ENCODE data around the gene ARL6. TPM values are rescaled to one million over a fixed set of nuclear protein-coding genes. Genes with fewer than 3 reads are reported as not detected.

Gene ARL6
- total and polyA plus RNA-seq, 2 of the 8 experiments (the other 6 are each of a cell fraction or from before 2014, with no cell fraction given) = 1.8 to 12.0 TPM

GRCh38 chr3:97816811-97817210 is 52.3 kb downstream of the ARL6 start:
- Histone ChIP-seq H3K36me3 (ENCODE audit: control insufficient read depth in 2 of 4, insufficient read depth in 4 of 4, low read length in 3 of 4) (no peaks in the 10 kb centered on the region), H3K56ac (replicated peaks; ENCODE audit: insufficient read length, low read depth, low read length) (no peak overlapping the region), H3K27me3 (replicated peaks in 1 of 4; ENCODE audit: control insufficient read depth in 3 of 4, extremely low read depth in 1 of 4, insufficient read depth in 3 of 4, low read length in 3 of 4) (peaks cover 0 to 8% (median 6%) of the 10 kb centered on the region in 4 experiments; a peak in 4 of 7 replicates), H3K23ac (ENCODE audit: insufficient read length) (no peak overlapping the region), H2BK5ac (ENCODE audit: low read depth, low read length) (no peak overlapping the region), H3K4me3 (ENCODE audit: extremely low read depth in 1 of 4, insufficient read depth in 2 of 4, low read depth in 3 of 4, low read length in 4 of 4) (no peak overlapping the region), H2BK20ac (ENCODE audit: low read length) (no peak overlapping the region), H4K8ac (ENCODE audit: extremely low read depth, insufficient read depth, low read length) (no peak overlapping the region), H4K91ac (replicated peaks; ENCODE audit: insufficient read length, low read length) (no peak overlapping the region), H3K4me1 (replicated peaks in 1 of 4; ENCODE audit: control insufficient read depth in 3 of 4, insufficient read depth in 4 of 4, low read length in 3 of 4) (no peaks in the 10 kb centered on the region), H3K4me2 (ENCODE audit: insufficient read depth in 1 of 2, low read depth in 2 of 2, low read length in 2 of 2) (no peak overlapping the region), H2AFZ (ENCODE audit: low read length) (no peak overlapping the region), H3K27ac (ENCODE audit: low read depth, low read length) (no peak overlapping the region), H3K79me2 (ENCODE audit: control insufficient read depth in 1 of 2, insufficient read depth in 2 of 2, low read length in 2 of 2) (no peaks in the 10 kb centered on the region), H2BK12ac (ENCODE audit: low read depth, low read length) (no peak overlapping the region), H3K9me3 (ENCODE audit: insufficient read depth in 2 of 2, low read depth in 1 of 2, low read length in 1 of 2) (no peaks in the 10 kb centered on the region), H4K20me1 (replicated peaks in 1 of 2; ENCODE audit: control insufficient read depth in 1 of 2, insufficient read depth in 2 of 2, low read length in 2 of 2) (no peaks in the 10 kb centered on the region), H2AK5ac (ENCODE audit: low read depth, low read length) (no peak overlapping the region), H3K4ac (replicated peaks; ENCODE audit: insufficient read length, low read depth, low read length) (no peak overlapping the region), H3K18ac (ENCODE audit: extremely low read depth, low read length) (no peak overlapping the region), H2BK15ac (ENCODE audit: low read length) (no peak overlapping the region), H4K5ac (ENCODE audit: insufficient read length, low read depth, low read length) (no peak overlapping the region), H3K9ac (replicated peaks in 1 of 4; ENCODE audit: extremely low read depth in 1 of 4, low read depth in 3 of 4, low read length in 3 of 4) (no peak overlapping the region), H3K23me2 (ENCODE audit: low read depth, low read length) (peaks cover 3% of the 10 kb centered on the region), H3K79me1 (ENCODE audit: low read depth, low read length) (no peaks in the 10 kb centered on the region), H3K14ac (ENCODE audit: insufficient read length) (no peak overlapping the region), H2BK120ac (replicated peaks; ENCODE audit: low read depth, low read length) (no peak overlapping the region)
- CTCF ChIA-PET (ENCODE audit: partially characterized antibody) = interaction anchor here (1.1 to 1.7 kb wide), 3 partner anchors 123 to 151 kb away, joined by 3 to 4 read pairs (median 3); no protein-coding TSS in a partner anchor
- TF ChIP-seq CHD1 (IDR thresholded peaks at IDR 0.05; ENCODE audit: low read depth, low read length) (no peak), BACH1 (IDR thresholded peaks at IDR 0.05; ENCODE audit: low read length) (no peak), CTBP2 (IDR thresholded peaks at IDR 0.05; ENCODE audit: borderline replicate concordance, insufficient read depth, insufficient read length, low read length) (no peak)
- POLR2A ChIA-PET (ENCODE audit: partially characterized antibody) = no interaction called here
- no peak for FAIRE-seq
- 91% methylated on average over 2 of the region's 2 CpGs; no CpG with 5 or more reads in 1 of the 2 experiments for WGBS, 2 experiments (ENCODE audit: extremely low coverage in 1 of 2, insufficient coverage in 1 of 2, insufficient read length in 1 of 2, insufficient replicate concordance in 2 of 2, low coverage in 1 of 2, low lambda C conversion rate in 2 of 2, missing lambda C conversion rate in 1 of 2)
- no peak for DNase-seq (ENCODE audit: low read depth in 1 of 2, low spot score in 2 of 2)

Data from H1 (cell line).